HG03558 (cell line): ENCODE data around the gene NR1H3.

Experiments used
- ATAC-seq: cut with Tn5 transposase; IDR thresholded peaks from one replicate; pipeline ENCODE4 v1.9.1; 2021; ENCODE audit warnings: moderate number of reproducible peaks; ENCODE audit not compliant: unreplicated experiment; ENCODE audit errors: extremely low read depth

NR1H3 gene

DNA sequence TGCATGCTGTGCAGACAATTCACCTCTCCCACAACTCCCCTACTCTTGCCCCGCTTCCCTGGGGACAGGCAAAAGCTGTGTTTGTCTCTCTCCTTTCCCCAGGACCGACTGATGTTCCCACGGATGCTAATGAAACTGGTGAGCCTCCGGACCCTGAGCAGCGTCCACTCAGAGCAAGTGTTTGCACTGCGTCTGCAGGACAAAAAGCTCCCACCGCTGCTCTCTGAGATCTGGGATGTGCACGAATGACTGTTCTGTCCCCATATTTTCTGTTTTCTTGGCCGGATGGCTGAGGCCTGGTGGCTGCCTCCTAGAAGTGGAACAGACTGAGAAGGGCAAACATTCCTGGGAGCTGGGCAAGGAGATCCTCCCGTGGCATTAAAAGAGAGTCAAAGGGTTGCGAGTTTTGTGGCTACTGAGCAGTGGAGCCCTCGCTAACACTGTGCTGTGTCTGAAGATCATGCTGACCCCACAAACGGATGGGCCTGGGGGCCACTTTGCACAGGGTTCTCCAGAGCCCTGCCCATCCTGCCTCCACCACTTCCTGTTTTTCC lies 10.7 kb downstream of the NR1H3 start:
- no peak for ATAC-seq

GRCh38 chr11:47269002-47269828 lies 11.4 kb downstream of the NR1H3 start:
- peak; percentile 17 for ATAC-seq

- peak; percentile 49 for ATAC-seq
Observed at GRCh38 chr11:47269829-47270305, 12.1 kb downstream of the NR1H3 start, which contains the start of gene MADD. Gene MADD (plus strand): TSS chr11:47270133.

- no peak for ATAC-seq
Observed at GRCh38 chr11:47270331-47271271, 12.8 kb downstream of the NR1H3 start.

- ATAC-seq: no peak
Observed at GRCh38 chr11:47271328-47271727, 13.5 kb downstream of the NR1H3 start.

- ATAC-seq: no peak
Observed at GRCh38 chr11:47271961-47272661, 14.3 kb downstream of the NR1H3 start.

GRCh38 chr11:47272706-47273105 lies 14.9 kb downstream of the NR1H3 start:
- ATAC-seq: no peak

DNA sequence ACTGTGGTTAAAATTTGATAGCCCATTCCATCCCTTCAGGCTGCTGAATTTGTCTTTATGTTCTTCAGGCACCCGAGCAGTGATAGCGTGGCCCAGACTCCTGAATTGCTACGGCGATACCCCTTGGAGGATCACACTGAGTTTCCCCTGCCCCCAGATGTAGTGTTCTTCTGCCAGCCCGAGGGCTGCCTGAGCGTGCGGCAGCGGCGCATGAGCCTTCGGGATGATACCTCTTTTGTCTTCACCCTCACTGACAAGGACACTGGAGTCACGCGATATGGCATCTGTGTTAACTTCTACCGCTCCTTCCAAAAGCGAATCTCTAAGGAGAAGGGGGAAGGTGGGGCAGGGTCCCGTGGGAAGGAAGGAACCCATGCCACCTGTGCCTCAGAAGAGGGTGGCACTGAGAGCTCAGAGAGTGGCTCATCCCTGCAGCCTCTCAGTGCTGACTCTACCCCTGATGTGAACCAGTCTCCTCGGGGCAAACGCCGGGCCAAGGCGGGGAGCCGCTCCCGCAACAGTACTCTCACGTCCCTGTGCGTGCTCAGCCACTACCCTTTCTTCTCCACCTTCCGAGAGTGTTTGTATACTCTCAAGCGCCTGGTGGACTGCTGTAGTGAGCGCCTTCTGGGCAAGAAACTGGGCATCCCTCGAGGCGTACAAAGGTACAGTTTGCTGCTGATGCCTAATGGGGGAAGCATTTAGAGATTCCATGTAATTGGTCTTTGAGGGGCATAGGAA lies 16.9 kb downstream of the NR1H3 start:
- no peak for ATAC-seq

GRCh38 chr11:47276923-47277322 lies 19.1 kb downstream of the NR1H3 start:
- ATAC-seq: no peak

DNA sequence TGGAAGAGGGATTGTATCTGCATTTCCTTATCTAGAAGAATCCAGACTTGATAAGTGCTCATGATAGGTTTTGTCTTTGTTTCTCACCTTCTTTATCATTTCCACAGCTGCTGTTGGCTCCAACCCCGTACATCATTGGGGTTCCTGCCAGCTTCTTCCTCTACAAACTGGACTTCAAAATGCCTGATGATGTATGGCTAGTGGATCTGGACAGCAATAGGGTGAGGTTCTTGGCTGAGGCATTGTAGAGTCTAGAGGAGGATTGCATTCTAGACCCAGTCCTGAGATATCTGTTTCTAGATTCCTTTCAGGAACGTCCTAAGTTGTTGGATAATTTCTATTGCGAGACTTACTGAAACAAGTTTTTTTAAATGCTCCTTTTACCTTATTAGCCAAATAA lies 20.3 kb downstream of the NR1H3 start:
- ATAC-seq: no peak

DNA sequence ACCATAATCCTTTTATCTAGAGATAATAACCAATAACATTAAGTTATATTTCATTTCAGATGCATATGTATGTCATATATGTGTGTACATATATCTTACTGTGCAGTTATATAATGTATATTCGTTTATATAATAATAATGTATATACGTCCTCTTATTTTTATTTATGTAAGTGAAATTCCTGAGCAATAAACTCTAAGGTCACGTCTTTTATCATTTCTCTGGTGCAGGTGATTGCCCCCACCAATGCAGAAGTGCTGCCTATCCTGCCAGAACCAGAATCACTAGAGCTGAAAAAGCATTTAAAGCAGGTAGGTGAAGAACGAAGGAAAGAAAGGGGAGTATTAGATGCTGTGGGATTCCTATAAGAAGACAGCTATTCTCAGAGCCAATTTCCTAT lies 21.0 kb downstream of the NR1H3 start:
- ATAC-seq: no peak

DNA sequence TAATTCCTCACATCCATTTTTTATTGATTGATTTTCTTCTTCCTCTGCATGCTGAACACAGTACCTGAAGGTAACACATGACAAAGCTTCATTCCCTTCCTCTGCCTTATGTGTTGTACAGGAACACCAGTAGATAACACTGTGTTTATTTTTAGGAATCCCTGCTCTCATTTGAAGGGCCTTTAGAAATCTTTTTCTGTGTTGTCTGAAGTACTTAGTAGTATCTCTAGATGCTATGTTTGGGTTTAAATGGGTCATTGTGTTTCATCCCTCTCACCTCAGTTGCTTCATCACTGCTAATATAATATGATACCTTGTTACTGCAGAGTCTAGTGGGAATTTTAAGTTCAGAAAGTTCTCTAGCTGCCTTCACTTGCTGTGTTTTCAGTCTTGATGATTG lies 22.3 kb downstream of the NR1H3 start:
- ATAC-seq: no peak

GRCh38 chr11:47280860-47281259 lies 23.1 kb downstream of the NR1H3 start:
- ATAC-seq: no peak

- no peak for ATAC-seq
Observed at GRCh38 chr11:47282462-47282861, 24.7 kb downstream of the NR1H3 start.

GRCh38 chr11:47284151-47284550 lies 26.4 kb downstream of the NR1H3 start:
- no peak for ATAC-seq

DNA sequence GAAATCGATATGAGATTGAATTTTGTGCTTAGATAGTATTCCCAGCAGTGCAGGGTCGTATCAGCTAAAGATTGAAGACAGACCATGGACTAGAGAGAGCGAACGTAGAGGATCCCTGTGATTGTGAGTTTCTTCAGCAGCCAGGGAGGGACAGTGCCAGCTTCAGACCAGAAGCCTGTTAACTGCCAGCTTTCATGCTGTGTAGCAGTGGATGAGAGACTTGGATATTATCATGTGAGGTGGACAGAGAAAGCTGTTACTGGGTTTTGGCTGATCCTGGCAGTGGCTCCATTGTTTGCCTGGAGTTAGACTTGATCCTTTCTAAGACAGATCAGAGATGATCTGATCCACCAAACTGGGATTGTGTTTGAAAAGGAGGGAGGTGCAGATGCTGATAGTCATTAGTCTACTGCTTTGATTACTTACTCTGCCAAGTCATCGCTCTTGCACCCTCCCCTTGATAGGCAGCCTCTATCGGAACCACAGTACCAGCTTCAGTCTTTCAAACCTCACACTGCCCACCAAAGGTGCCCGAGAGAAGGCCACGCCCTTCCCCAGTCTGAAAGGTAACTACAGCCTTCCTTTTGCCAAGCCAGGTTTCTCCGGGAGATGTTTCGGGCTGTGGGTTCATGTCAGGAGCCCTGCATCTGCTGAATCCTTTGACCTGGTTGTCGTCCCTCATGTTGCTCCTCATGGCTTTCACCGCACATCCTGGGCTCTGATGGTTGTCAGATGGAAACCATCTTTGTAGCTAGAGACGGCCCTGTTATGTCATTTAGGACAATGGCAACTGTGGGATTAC lies 28.4 kb downstream of the NR1H3 start:
- no peak for ATAC-seq

- no peak for ATAC-seq
Observed at GRCh38 chr11:47288066-47288465, 30.3 kb downstream of the NR1H3 start.

GRCh38 chr11:47289856-47290255 lies 32.1 kb downstream of the NR1H3 start:
- no peak for ATAC-seq

GRCh38 chr11:47295385-47295784 lies 37.6 kb downstream of the NR1H3 start:
- no peak for ATAC-seq
